Measurements from ENCODE around the gene FAF1. TPM values are rescaled to one million over a fixed set of nuclear protein-coding genes. Genes with fewer than 3 reads are reported as not detected.
"Not testable (repeated sequence)": the region's sequence is repeated elsewhere in the genome, so short reads cannot be mapped to it uniquely, and the experiment has no call there.

The FAF1 gene
- total RNA-seq, 1 donor from 2014 or later, result 54.3 TPM

DNA sequence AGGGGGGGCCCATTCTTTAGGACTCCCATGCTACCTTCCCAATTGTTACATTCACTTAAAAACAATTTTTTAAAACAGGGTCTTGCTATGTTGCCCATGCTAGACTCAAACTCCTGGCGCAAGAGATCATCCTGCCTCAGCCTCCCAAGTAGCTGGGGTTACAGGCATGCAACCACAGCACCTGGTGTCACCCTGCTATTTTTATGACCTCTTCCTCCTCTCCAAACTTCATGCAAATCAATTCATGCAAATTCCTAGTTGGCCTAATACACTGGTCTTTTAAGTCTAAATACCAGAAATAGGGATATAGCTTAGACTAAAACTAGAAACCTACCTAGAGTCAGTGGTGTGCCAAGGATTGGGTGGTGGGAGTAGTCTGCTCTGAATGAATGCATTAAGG is 40.1 kb upstream of the FAF1 start:
- H3K4me1 Mint-ChIP-seq (ENCODE audit: unreplicated experiment), result no peaks in the 10 kb centered on the region
- H3K27ac Mint-ChIP-seq (ENCODE audit: unreplicated experiment), result no peak overlapping the region
- no peak overlapping the region for H3K4me3 Mint-ChIP-seq (ENCODE audit: unreplicated experiment)
- H3K36me3 Mint-ChIP-seq (ENCODE audit: low read depth, unreplicated experiment), result no peaks in the 10 kb centered on the region
- TF ChIP-seq, protein P1, sequence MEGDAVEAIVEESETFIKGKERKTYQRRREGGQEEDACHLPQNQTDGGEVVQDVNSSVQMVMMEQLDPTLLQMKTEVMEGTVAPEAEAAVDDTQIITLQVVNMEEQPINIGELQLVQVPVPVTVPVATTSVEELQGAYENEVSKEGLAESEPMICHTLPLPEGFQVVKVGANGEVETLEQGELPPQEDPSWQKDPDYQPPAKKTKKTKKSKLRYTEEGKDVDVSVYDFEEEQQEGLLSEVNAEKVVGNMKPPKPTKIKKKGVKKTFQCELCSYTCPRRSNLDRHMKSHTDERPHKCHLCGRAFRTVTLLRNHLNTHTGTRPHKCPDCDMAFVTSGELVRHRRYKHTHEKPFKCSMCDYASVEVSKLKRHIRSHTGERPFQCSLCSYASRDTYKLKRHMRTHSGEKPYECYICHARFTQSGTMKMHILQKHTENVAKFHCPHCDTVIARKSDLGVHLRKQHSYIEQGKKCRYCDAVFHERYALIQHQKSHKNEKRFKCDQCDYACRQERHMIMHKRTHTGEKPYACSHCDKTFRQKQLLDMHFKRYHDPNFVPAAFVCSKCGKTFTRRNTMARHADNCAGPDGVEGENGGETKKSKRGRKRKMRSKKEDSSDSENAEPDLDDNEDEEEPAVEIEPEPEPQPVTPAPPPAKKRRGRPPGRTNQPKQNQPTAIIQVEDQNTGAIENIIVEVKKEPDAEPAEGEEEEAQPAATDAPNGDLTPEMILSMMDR (IDR thresholded peaks at IDR 0.05; ENCODE audit: unreplicated experiment), result no peak
- no peak for DNase-seq (ENCODE audit: low spot score)
- H3K27me3 Mint-ChIP-seq (ENCODE audit: unreplicated experiment), result no peaks in the 10 kb centered on the region
- no peaks in the 10 kb centered on the region for H3K9me3 Mint-ChIP-seq (ENCODE audit: unreplicated experiment)

DNA sequence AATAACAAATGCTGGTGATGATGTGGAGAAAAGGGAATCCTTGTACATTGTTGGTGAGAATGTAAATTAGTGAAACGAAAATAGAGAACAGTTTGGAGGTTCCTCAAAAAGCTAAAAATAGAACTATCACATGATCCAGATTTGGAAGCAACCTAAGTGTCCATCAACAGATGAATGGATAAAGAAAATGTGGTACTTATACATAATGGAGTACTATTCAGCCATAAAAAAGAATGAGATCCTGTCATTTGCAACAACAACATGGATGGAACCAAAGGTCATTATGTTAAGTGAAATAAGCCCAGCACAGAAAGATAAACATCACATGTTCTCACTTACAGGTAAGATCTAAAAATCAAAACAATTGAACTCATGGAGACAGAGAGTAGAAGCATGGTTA is 39.3 kb upstream of the FAF1 start:
- not testable (repeated sequence) for H3K4me1 Mint-ChIP-seq (ENCODE audit: unreplicated experiment); H3K4me3 Mint-ChIP-seq (ENCODE audit: unreplicated experiment); H3K27ac Mint-ChIP-seq (ENCODE audit: unreplicated experiment); H3K27me3 Mint-ChIP-seq (ENCODE audit: unreplicated experiment); H3K9me3 Mint-ChIP-seq (ENCODE audit: unreplicated experiment); DNase-seq (ENCODE audit: low spot score); H3K36me3 Mint-ChIP-seq (ENCODE audit: low read depth, unreplicated experiment)

DNA sequence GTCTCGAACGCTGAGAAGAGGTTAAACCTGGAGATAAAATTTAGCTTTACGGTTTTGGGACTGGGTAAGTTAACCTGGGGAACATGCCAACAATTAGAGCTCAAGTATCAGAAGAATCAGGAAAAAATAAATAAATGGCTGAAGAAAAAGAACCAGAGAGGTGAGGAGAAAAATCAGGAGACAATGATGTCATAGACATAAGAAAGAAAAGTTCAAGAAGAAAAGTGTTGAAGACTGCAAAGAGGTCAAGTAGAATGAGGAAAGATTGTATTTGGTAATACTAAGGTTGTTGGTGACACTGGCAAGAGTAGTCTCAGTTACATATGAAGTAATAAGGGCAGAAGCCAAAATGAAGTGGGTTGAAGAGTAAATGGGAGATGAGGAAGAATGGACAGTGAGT is 36.0 kb upstream of the FAF1 start:
- TF ChIP-seq, protein P1 (IDR thresholded peaks at IDR 0.05; ENCODE audit: unreplicated experiment), result no peak
- Mint-ChIP-seq H3K27me3 (ENCODE audit: unreplicated experiment) (no peaks in the 10 kb centered on the region), H3K36me3 (ENCODE audit: low read depth, unreplicated experiment) (no peaks in the 10 kb centered on the region), H3K4me3 (ENCODE audit: unreplicated experiment) (no peak overlapping the region), H3K27ac (ENCODE audit: unreplicated experiment) (no peak overlapping the region), H3K9me3 (ENCODE audit: unreplicated experiment) (no peaks in the 10 kb centered on the region), H3K4me1 (ENCODE audit: unreplicated experiment) (no peaks in the 10 kb centered on the region)
- no peak for DNase-seq (ENCODE audit: low spot score)

DNA sequence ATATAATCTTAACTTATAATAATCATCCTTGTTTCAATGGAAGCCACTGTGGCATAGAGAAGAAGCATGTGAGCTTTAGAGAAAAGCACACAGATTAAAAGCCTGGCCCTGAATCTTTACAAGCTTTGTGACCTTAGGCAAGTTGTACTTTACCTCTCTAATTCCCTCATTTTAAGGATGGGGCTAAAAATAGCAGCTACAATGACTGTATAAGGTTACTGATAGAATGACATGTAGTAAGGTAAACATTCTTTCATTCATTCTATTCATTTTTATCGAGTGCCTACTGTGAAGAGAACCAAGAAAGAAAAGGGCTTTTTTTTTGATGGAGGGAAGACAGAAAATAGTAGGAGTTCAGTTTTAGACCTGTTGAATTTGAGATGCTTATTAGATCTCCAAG is 35.6 kb upstream of the FAF1 start:
- no peak overlapping the region for H3K27ac Mint-ChIP-seq (ENCODE audit: unreplicated experiment)
- H3K9me3 Mint-ChIP-seq (ENCODE audit: unreplicated experiment), result no peaks in the 10 kb centered on the region
- DNase-seq (ENCODE audit: low spot score), result no peak
- no peaks in the 10 kb centered on the region for H3K4me1 Mint-ChIP-seq (ENCODE audit: unreplicated experiment)
- H3K27me3 Mint-ChIP-seq (ENCODE audit: unreplicated experiment), result no peaks in the 10 kb centered on the region
- H3K4me3 Mint-ChIP-seq (ENCODE audit: unreplicated experiment), result no peak overlapping the region
- no peaks in the 10 kb centered on the region for H3K36me3 Mint-ChIP-seq (ENCODE audit: low read depth, unreplicated experiment)
- TF ChIP-seq, protein P1 (IDR thresholded peaks at IDR 0.05; ENCODE audit: unreplicated experiment), result no peak

DNA sequence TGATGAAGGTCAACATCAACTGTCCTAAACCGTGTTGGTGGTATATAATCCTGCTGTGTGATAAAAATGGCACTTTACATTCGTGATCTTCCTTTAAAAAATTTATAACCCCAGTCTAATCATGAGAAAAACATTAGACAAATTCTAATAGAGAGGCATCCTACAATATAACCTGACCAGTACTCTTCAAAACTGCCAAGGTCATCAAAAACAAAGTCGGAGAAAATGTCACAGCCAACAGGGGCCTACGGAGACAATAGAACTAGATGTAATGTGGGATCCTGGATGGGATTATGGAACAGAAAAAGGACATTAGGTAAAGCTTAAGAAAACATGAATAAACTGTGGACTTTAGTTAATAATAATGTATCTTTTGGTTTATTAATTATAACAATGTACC is 34.9 kb upstream of the FAF1 start:
- H3K4me3 Mint-ChIP-seq (ENCODE audit: unreplicated experiment), result no peak overlapping the region
- no peaks in the 10 kb centered on the region for H3K9me3 Mint-ChIP-seq (ENCODE audit: unreplicated experiment)
- H3K36me3 Mint-ChIP-seq (ENCODE audit: low read depth, unreplicated experiment), result no peaks in the 10 kb centered on the region
- H3K27ac Mint-ChIP-seq (ENCODE audit: unreplicated experiment), result no peak overlapping the region
- TF ChIP-seq, protein P1 (IDR thresholded peaks at IDR 0.05; ENCODE audit: unreplicated experiment), result no peak
- DNase-seq (ENCODE audit: low spot score), result no peak
- H3K27me3 Mint-ChIP-seq (ENCODE audit: unreplicated experiment), result no peaks in the 10 kb centered on the region
- no peaks in the 10 kb centered on the region for H3K4me1 Mint-ChIP-seq (ENCODE audit: unreplicated experiment)

DNA sequence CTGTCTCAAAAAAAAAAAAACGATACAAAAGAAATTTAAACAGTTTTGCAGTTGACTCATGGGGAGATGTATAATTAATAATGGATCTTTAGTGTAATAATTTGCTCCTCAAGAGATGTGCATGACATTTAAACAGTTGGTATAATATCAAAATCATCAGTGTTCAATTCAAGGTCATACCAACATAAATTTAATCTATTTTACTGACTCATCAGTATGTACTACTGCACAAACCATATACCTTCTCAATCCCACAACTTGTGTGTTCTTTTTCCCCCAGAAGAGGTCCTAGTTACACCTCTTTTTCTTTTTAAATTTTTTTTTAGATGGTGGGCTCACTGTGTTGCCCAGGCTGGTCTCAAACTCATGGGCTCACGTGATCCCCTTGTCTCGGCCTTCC is 33.6 kb upstream of the FAF1 start:
- H3K4me1 Mint-ChIP-seq (ENCODE audit: unreplicated experiment), result no peaks in the 10 kb centered on the region
- H3K36me3 Mint-ChIP-seq (ENCODE audit: low read depth, unreplicated experiment), result no peaks in the 10 kb centered on the region
- no peaks in the 10 kb centered on the region for H3K9me3 Mint-ChIP-seq (ENCODE audit: unreplicated experiment)
- no peak for DNase-seq (ENCODE audit: low spot score)
- no peak overlapping the region for H3K4me3 Mint-ChIP-seq (ENCODE audit: unreplicated experiment)
- H3K27ac Mint-ChIP-seq (ENCODE audit: unreplicated experiment), result no peak overlapping the region
- H3K27me3 Mint-ChIP-seq (ENCODE audit: unreplicated experiment), result no peaks in the 10 kb centered on the region
- TF ChIP-seq, protein P1 (IDR thresholded peaks at IDR 0.05; ENCODE audit: unreplicated experiment), result no peak

All from endothelial cell (in vitro differentiated cells).